HG03432 (cell line): ENCODE measurements around the gene PGAP1.
"Not testable (repeated sequence)": the region's sequence is repeated elsewhere in the genome, so short reads cannot be mapped to it uniquely, and the experiment has no call there.

Experiments
- ATAC-seq: cut with Tn5 transposase; IDR thresholded peaks from one replicate; pipeline ENCODE4 v1.9.1; 2021; ENCODE audit warnings: mild to moderate bottlenecking, moderate library complexity; ENCODE audit not compliant: unreplicated experiment

Gene PGAP1

GRCh38 chr2:196951973-196952372 lies 25.5 kb upstream of the PGAP1 start:
- ATAC-seq, result no peak

- no peak for ATAC-seq
Observed at GRCh38 chr2:196949116-196949515, 22.6 kb upstream of the PGAP1 start.

GRCh38 chr2:196944570-196944969 lies 18.1 kb upstream of the PGAP1 start:
- ATAC-seq, result peak; percentile 96

- no peak for ATAC-seq
Observed at GRCh38 chr2:196941398-196942078, 15.0 kb upstream of the PGAP1 start.

GRCh38 chr2:196939371-196939770 lies 12.9 kb upstream of the PGAP1 start:
- ATAC-seq, result no peak

- ATAC-seq, result no peak
Observed at GRCh38 chr2:196935432-196935831, 8.9 kb upstream of the PGAP1 start.

GRCh38 chr2:196934672-196935071 lies 8.2 kb upstream of the PGAP1 start:
- ATAC-seq, result no peak

- no peak for ATAC-seq
Observed at GRCh38 chr2:196931555-196931954, 5.0 kb upstream of the PGAP1 start.

- no peak for ATAC-seq
Observed at GRCh38 chr2:196927376-196928225, 1.1 kb upstream of the PGAP1 start.

GRCh38 chr2:196925768-196926561 lies 542 bp downstream of the PGAP1 start:
- ATAC-seq, result peak; percentile 39

GRCh38 chr2:196925051-196925767 lies 1.3 kb downstream of the PGAP1 start:
- ATAC-seq, result no peak

- ATAC-seq, result no peak
Observed at GRCh38 chr2:196924051-196924450, 2.5 kb downstream of the PGAP1 start.

- ATAC-seq, result no peak
Observed at GRCh38 chr2:196918927-196919326, 7.6 kb downstream of the PGAP1 start.

- ATAC-seq, result no peak
Observed at GRCh38 chr2:196917802-196918201, 8.7 kb downstream of the PGAP1 start.

- ATAC-seq, result peak; percentile 39
Observed at GRCh38 chr2:196915507-196916189, 10.9 kb downstream of the PGAP1 start.

- ATAC-seq, result peak; percentile 94
Observed at GRCh38 chr2:196914867-196915460, 11.5 kb downstream of the PGAP1 start.

GRCh38 chr2:196913691-196914090 lies 12.8 kb downstream of the PGAP1 start:
- ATAC-seq, result no peak

GRCh38 chr2:196905365-196905764 lies 21.1 kb downstream of the PGAP1 start:
- not testable (repeated sequence) for ATAC-seq

GRCh38 chr2:196902828-196903227 lies 23.7 kb downstream of the PGAP1 start:
- no peak for ATAC-seq

- ATAC-seq, result no peak
Observed at GRCh38 chr2:196900843-196901242, 25.7 kb downstream of the PGAP1 start.
